GM19452 (cell line): ENCODE measurements around the gene HOXA13.

Experiments used
- ATAC-seq: cut with Tn5 transposase; IDR thresholded peaks from one replicate; pipeline ENCODE4 v1.9.1; 2021; ENCODE audit not compliant: unreplicated experiment

Gene HOXA13

DNA sequence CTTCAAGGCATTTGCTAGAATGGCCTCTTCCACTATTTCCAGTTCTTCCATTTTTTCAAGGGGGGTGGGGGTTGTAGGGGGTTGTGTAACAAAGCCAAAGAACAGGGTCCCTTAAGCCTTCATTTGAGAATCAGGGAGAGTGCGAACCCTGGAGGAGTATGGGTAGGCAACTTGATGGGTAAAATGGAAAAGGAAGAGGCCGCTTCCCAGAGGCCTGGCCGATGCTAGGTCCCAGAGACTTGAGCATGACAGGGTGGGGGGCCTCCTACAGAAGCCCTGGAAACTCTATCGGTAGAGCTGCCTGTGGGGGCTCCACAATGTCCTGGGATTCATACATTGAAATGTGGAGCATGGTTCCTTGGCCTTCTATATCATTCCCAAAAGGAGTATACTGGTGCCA lies 9.1 kb upstream of the HOXA13 start:
- no peak for ATAC-seq

- no peak for ATAC-seq
These were observed 7.6 kb upstream of the HOXA13 start for GRCh38 chr7:27207348-27207985.

- ATAC-seq, result no peak
These were observed 5.7 kb upstream of the HOXA13 start for GRCh38 chr7:27205325-27206280.

DNA sequence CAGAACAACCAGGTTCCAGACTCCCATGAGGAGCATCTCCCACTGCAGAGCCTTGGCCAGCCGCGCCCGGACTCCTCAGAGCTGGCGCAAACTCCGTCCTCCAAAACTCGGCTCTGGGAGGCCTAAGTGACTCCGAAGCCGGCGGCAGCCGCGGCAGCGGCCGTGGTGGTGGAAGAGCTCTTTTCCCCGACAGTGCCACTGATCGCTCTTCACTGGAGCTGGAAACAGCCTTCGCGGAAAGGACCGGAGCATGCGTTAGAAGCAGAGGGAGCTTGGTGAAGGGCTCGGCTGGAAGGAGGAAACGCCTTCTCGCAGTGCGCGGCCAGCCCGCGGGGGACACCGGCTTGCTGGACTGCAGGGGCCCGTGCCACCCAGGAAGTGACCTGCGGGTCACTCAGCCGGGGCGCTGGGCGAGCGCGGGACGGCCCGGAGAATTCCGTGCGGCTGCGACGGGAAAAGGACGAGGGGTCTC lies 5.0 kb upstream of the HOXA13 start:
- no peak for ATAC-seq

DNA sequence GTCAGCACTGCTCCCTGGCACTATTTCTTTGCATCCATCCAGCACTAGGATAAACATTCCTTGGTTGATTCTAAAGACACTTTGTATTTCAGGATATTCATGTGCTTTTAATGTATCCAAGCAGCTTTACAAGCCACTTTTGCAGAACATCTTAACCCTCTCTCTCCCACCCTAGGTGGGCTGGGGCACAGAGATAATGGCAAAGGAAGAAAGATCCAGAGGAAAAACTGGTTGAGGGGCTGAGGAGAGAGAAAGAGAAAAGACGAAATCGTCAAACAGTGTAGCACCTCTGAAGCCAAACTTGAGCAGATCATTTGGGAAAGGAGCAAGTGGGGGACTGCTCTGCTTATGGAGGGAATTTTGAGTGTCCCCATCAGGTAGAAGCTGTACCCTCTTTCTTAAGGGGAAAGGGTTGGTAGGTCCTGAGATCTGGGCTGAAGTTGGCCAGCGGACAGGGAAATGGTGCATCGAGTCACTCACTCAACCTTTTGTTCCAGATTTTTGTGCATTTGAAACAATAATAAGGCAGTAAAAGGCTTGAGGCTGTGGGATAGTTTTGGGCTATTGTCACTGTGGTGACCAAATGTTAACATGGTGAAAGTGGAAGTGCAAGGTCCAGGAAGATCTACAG lies 4.2 kb upstream of the HOXA13 start:
- ATAC-seq, result no peak

DNA sequence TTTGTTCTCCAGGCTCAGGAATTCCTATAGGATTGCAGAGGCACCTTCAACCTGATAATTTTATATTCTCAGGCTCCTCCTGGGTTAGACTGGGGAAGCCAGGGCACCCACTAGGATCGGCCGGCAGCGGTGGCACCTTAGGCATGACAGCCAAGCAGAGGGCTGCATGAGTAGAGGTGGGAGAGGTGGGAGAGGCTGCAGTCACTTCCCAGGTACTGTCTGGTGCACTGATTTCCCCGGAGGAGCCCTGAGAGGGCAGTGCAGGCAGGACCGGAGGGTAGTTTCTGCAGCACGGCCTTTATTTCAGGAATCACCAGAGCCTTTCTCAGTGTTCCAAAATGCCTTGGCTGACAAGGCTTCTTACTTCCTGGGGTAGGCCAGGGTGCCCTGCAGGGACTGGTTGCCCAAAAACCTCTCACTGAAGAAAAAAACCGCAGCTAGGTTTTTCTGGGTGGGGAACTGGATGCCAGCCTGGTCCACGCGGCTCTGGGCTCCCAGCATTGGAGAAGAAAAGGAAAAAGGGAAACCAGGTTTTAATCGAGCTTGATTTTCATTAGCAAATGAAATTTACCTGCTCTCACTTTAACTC lies 3.6 kb upstream of the HOXA13 start:
- no peak for ATAC-seq

DNA sequence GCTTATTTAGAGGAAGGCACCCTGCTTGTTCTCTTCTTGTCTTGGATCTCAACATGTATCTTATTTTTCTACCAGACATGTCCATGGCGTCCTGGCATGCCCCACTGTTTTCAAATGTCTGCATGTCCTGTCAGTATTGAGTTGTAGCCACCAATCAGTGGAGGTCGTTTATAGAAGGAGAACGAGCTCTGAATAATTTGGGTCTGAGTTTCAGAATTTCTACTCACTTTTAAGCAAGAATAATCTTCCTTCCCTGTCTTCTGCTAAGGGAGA lies 2.9 kb upstream of the HOXA13 start:
- no peak for ATAC-seq

DNA sequence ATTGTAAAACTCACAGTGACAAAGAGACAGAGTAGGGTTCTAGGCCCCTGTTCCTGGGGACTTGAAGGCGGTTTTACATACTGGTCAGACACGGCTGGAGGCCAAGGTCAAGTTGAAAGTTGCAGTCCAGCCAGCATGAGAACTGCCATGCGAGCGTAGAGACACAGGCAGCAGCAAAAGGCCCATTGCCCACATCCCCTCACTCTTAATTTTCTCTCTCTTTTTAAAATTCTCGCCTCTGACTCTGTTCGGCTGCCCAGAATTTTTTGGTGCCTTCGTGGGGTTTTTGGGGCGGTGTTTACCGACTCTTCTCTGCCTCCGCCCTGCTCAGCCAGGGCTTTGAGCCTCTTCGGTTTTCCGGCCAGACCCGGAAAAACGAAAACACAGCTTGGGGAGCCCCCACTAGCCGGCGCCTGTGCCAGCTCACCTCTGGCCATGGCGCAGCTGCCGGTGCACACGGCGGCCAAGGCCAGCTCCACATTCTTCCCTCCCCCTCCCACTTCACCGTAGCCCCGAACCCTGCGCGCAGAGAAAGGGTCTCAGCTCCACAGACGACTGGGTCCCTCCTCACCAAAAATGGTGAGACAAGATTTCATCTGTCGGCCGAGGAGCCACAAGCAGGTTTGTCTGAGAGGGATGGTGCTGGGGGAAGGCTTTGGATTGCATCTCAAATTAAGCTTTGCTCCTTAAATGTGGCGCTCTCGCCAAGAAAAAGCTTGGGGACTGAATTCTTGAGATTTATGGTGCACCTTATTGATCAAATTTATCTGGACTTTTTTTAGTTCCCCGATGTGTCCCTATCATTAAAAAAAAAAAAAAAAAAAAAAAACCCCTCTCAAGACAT lies 2.3 kb upstream of the HOXA13 start:
- no peak for ATAC-seq

- no peak for ATAC-seq
These were observed 1.7 kb upstream of the HOXA13 start for GRCh38 chr7:27201580-27202017.

DNA sequence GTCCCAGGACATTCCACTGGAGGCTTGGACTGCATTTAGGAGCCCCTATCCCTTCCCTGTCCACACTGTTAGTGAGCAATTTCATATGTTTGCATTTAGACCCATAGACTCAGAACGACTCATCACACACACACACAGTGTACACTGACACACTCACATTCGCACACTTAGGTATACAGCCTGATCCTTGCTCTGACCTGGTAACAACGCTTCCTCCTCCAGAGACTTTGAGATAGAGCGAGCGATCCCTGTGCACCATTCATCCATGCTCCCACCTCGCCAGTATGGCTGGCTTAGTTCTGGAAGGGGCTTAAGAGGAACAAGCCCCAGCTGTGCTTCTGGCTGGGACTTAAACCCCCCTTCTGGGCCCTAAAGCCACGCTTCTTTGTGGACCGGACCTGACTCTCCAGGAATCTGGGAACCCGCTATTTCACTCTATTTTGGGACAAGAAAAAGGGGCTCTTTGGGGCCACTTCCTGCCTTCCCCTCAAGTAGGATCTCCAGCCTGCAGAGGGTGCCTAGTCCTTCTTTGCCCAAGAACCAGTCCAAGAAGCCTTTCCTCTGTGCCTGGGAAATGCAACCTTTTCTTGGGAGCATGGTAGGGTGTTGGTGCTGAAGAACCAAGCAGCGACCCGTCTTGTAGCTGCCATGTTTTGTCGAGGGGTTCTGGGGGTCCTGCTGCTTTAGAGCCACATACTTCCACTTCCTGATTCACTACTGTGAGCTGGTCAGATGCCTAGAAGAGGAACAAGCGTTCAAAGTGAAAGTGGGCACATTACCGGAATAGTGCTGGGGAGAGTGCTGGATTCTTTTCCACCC lies 1.1 kb upstream of the HOXA13 start:
- no peak for ATAC-seq

GRCh38 chr7:27198871-27199801 lies 755 bp downstream of the HOXA13 start:
- no peak for ATAC-seq

GRCh38 chr7:27198138-27198841 lies 1.6 kb downstream of the HOXA13 start:
- no peak for ATAC-seq

GRCh38 chr7:27197137-27198042 lies 2.5 kb downstream of the HOXA13 start:
- ATAC-seq, result no peak

DNA sequence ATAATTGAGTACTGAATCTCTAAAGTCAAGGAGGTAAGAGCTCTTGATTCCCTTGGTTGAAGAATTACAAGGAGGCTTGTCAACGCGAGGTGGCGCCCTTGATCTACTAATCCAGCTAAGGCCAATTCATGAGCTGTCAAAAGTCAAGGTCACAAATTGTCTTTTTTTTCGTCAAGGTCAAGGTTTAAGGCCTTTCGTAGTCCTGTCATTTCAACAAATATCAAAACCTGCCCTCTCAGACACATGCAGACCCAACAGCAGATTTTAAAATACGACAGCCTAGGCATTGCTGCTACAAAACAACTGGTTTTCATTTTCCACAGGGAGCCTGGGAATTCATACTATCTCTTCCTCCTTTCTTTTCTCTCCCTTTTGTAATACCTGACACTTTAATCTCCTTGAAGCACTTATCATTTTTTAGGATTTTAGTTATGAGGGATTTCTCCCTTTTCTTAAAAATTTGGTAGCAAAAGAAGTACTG lies 3.6 kb downstream of the HOXA13 start:
- no peak for ATAC-seq

- ATAC-seq, result no peak
These were observed 5.1 kb downstream of the HOXA13 start for GRCh38 chr7:27194686-27195379.

DNA sequence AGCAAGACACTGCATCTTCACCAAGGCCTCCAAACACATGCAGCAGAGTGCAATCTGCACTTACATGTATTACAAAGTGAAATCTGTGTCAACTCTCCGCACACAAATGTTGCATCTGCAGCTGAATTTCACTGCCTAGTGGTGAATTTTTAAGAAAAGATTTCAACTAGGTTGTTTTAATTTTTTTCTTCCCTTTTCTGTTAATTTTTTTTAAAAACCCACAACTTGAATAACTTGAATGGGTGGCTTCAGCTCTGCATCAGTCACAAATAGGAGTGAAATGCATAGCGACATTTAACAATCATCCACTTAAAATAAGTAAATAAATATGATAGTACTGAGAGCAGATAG lies 5.9 kb downstream of the HOXA13 start:
- ATAC-seq, result no peak
